Nephron (organoid): Measurements from ENCODE around the gene PHLPP1.

Experiments
- H3K27ac Mint-ChIP-seq, 3 experiments: 2 replicates each; pipeline ENCODE4 v1.8.0; 2020; ENCODE audit warnings: mixed read lengths in 3 of 3, mild to moderate bottlenecking in 2 of 3, moderate library complexity in 1 of 3
- H3K27me3 Mint-ChIP-seq: 2 replicates; pipeline ENCODE4 v1.8.0; 2021; ENCODE audit warnings: low read depth, mild to moderate bottlenecking, moderate library complexity, mixed read lengths
- H3K36me3 Mint-ChIP-seq: 2 replicates; pipeline ENCODE4 v1.8.0; 2020; ENCODE audit warnings: low read depth, mixed read lengths
- H3K4me1 Mint-ChIP-seq: 2 replicates; pipeline ENCODE4 v1.8.0; 2020; ENCODE audit warnings: mixed read lengths
- H3K4me3 Mint-ChIP-seq, 3 experiments: 2 replicates each; pipeline ENCODE4 v1.8.0; 2020; ENCODE audit warnings: mild to moderate bottlenecking in 3 of 3, mixed read lengths in 3 of 3, moderate library complexity in 2 of 3
- H3K9me3 Mint-ChIP-seq: 2 replicates; pipeline ENCODE4 v1.8.0; 2020; ENCODE audit warnings: mixed read lengths
- CTCF ChIP-seq, 3 experiments: fragments of 200-600 bp; sonication (generic); IDR thresholded peaks; one replicate each; pipeline ENCODE4 v1.5.0; 2021; ENCODE audit warnings: antibody characterized with exemption in 3 of 3; ENCODE audit not compliant: unreplicated experiment in 3 of 3

PHLPP1 gene

DNA sequence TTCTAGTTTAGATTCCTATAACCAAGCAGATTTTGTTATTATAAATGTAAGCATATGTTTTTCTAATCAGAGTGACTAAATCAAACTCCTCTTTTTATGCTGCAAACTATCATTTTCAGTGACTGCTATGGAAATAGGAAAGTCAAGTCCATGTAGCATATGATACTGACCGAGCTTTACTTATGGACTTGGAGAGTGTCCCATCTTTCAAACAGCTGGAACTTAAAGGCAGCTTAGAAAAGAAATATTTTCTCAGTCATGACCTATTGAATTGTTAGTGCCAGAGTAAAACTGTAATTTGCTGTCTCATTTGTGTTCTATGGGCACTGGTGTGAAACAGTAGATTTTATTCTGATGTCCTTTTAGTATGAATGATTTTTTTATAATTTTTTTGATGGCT lies 76.7 kb downstream of the PHLPP1 start:
- no peaks in the 10 kb centered on the region for H3K27me3 Mint-ChIP-seq
- peak overlapping the region; percentile 36 to 83 (median 75) for H3K27ac Mint-ChIP-seq
- peaks cover 68% of the 10 kb centered on the region for H3K4me1 Mint-ChIP-seq
- peaks cover 3% of the 10 kb centered on the region for H3K36me3 Mint-ChIP-seq
- H3K4me3 Mint-ChIP-seq, result no peak overlapping the region
- TF ChIP-seq CTCF (IDR thresholded peaks at IDR 0.05; ENCODE audit: unreplicated experiment in 3 of 3), result no peak
- no peaks in the 10 kb centered on the region for H3K9me3 Mint-ChIP-seq

DNA sequence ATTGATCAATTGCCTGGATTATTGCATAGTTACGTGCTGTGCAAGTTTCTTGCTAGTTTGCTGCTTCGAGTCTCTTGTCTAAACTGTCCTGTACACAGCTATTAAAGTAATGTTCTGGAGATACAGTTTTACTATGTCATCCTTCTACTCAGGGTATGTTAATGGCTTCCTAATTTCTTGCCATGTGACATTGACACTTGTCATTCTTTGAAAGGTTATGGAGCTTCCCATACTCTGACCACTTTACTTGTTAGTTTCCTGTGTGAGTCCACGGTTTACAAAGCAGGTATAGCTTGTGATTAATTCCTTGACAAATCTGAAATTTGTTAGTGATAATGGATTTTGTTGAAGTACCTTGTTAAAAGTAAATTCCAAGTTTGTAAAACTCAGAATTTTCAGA lies 80.5 kb downstream of the PHLPP1 start:
- H3K27me3 Mint-ChIP-seq, result no peaks in the 10 kb centered on the region
- no peak overlapping the region for H3K4me3 Mint-ChIP-seq
- H3K9me3 Mint-ChIP-seq, result no peaks in the 10 kb centered on the region
- TF ChIP-seq CTCF (IDR thresholded peaks at IDR 0.05; ENCODE audit: unreplicated experiment in 3 of 3), result no peak
- peaks cover 3% of the 10 kb centered on the region for H3K36me3 Mint-ChIP-seq
- peak overlapping the region in 1 of 3 experiments; percentile 23 for H3K27ac Mint-ChIP-seq
- H3K4me1 Mint-ChIP-seq, result peaks cover 55% of the 10 kb centered on the region

- Mint-ChIP-seq H3K4me1 (peaks cover 51% of the 10 kb centered on the region), H3K27ac (peak overlapping the region in 2 of 3 experiments; percentile 40 to 43), H3K27me3 (no peaks in the 10 kb centered on the region), H3K9me3 (no peaks in the 10 kb centered on the region), H3K4me3 (no peak overlapping the region), H3K36me3 (peaks cover 3% of the 10 kb centered on the region)
- TF ChIP-seq CTCF (IDR thresholded peaks at IDR 0.05; ENCODE audit: unreplicated experiment in 3 of 3), result no peak
These were observed 80.9 kb downstream of the PHLPP1 start for GRCh38 chr18:62796216-62796621.

- no peak overlapping the region for H3K27ac Mint-ChIP-seq
- peaks cover 40% of the 10 kb centered on the region for H3K4me1 Mint-ChIP-seq
- H3K36me3 Mint-ChIP-seq, result peaks cover 3% of the 10 kb centered on the region
- TF ChIP-seq CTCF (IDR thresholded peaks at IDR 0.05; ENCODE audit: unreplicated experiment in 3 of 3), result no peak
- H3K27me3 Mint-ChIP-seq, result no peaks in the 10 kb centered on the region
- H3K4me3 Mint-ChIP-seq, result no peak overlapping the region
- H3K9me3 Mint-ChIP-seq, result no peaks in the 10 kb centered on the region
These were observed 82.0 kb downstream of the PHLPP1 start for GRCh38 chr18:62797329-62797728.

- no peak for TF ChIP-seq CTCF (IDR thresholded peaks at IDR 0.05; ENCODE audit: unreplicated experiment in 3 of 3)
- H3K4me1 Mint-ChIP-seq, result peaks cover 33% of the 10 kb centered on the region
- H3K9me3 Mint-ChIP-seq, result no peaks in the 10 kb centered on the region
- no peaks in the 10 kb centered on the region for H3K27me3 Mint-ChIP-seq
- no peak overlapping the region for H3K4me3 Mint-ChIP-seq
- peaks cover 3% of the 10 kb centered on the region for H3K36me3 Mint-ChIP-seq
- peak overlapping the region in 1 of 3 experiments; percentile 58 for H3K27ac Mint-ChIP-seq
These were observed 84.6 kb downstream of the PHLPP1 start for GRCh38 chr18:62799977-62800376.

DNA sequence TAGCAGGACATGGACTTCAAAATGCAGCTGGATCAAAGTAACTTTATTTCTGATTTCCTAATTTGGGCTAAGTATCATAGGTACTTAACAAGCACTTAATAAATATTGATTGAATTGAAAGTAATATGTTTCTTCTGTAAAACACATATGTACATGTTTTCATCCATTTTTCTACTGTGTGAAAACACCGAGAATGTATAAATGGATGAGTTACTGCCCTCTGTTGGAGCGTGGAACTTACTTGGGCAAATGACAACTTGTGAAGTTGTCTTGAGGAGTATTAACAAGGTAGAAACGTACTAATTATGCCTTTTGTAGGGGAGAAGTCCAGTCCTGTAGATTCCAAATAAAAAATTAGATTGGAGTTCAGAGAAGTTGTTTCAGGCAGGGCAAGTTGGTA lies 87.2 kb downstream of the PHLPP1 start:
- no peak overlapping the region for H3K4me3 Mint-ChIP-seq
- no peaks in the 10 kb centered on the region for H3K27me3 Mint-ChIP-seq
- no peaks in the 10 kb centered on the region for H3K9me3 Mint-ChIP-seq
- H3K4me1 Mint-ChIP-seq, result peaks cover 26% of the 10 kb centered on the region
- H3K27ac Mint-ChIP-seq, result no peak overlapping the region
- no peaks in the 10 kb centered on the region for H3K36me3 Mint-ChIP-seq
- TF ChIP-seq CTCF (IDR thresholded peaks at IDR 0.05; ENCODE audit: unreplicated experiment in 3 of 3), result peak in 1 of 3 experiments; percentile 31
